ENCODE measurements around the gene FAM107B.
A peak's percentile ranks its signal among the peaks of the same experiment; 100 is the strongest.

Gene FAM107B

GRCh38 chr10:14687340-14687739, 87.4 kb downstream of the FAM107B start:
- no peak overlapping the region for H3K4me3 ChIP-seq (replicated peaks; ENCODE audit: low read depth, low read length)
- TF ChIP-seq, protein P1, sequence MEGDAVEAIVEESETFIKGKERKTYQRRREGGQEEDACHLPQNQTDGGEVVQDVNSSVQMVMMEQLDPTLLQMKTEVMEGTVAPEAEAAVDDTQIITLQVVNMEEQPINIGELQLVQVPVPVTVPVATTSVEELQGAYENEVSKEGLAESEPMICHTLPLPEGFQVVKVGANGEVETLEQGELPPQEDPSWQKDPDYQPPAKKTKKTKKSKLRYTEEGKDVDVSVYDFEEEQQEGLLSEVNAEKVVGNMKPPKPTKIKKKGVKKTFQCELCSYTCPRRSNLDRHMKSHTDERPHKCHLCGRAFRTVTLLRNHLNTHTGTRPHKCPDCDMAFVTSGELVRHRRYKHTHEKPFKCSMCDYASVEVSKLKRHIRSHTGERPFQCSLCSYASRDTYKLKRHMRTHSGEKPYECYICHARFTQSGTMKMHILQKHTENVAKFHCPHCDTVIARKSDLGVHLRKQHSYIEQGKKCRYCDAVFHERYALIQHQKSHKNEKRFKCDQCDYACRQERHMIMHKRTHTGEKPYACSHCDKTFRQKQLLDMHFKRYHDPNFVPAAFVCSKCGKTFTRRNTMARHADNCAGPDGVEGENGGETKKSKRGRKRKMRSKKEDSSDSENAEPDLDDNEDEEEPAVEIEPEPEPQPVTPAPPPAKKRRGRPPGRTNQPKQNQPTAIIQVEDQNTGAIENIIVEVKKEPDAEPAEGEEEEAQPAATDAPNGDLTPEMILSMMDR (IDR thresholded peaks at IDR 0.05; ENCODE audit: low read length, missing control alignments) = no peak
- DNase-seq (ENCODE audit: low read depth) = no peak

- no peak overlapping the region for H3K4me3 ChIP-seq (replicated peaks; ENCODE audit: low read depth, low read length)
- TF ChIP-seq, protein P1 (IDR thresholded peaks at IDR 0.05; ENCODE audit: low read length, missing control alignments) = no peak
- DNase-seq (ENCODE audit: low read depth) = no peak
Measured at GRCh38 chr10:14686356-14686755, 88.3 kb downstream of the FAM107B start.

DNA sequence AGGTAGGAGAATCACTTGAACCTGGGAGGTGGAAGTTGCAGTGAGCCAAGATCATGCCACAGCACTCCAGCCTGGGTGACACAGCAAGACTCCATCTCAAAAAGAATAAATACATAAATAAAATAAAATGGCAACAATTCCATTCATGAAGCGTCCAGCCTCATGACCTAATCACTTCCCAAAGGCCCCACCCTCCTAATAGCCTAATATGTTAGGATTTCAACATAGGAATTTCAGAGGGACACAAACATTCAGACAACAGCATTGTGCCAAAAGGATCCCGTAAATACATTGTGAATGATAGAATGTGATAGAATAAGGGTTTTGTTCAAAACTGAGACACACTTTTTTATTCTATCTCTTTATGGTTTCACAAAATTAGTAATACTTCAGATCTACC, 90.3 kb downstream of the FAM107B start:
- TF ChIP-seq, protein P1 (IDR thresholded peaks at IDR 0.05; ENCODE audit: low read length, missing control alignments) = no peak
- no peak overlapping the region for H3K4me3 ChIP-seq (replicated peaks; ENCODE audit: low read depth, low read length)
- DNase-seq (ENCODE audit: low read depth) = peak; percentile 10

GRCh38 chr10:14683256-14683655, 91.4 kb downstream of the FAM107B start:
- H3K4me3 ChIP-seq (replicated peaks; ENCODE audit: low read depth, low read length) = no peak overlapping the region
- TF ChIP-seq, protein P1 (IDR thresholded peaks at IDR 0.05; ENCODE audit: low read length, missing control alignments) = no peak
- DNase-seq (ENCODE audit: low read depth) = peak; percentile 32

DNA sequence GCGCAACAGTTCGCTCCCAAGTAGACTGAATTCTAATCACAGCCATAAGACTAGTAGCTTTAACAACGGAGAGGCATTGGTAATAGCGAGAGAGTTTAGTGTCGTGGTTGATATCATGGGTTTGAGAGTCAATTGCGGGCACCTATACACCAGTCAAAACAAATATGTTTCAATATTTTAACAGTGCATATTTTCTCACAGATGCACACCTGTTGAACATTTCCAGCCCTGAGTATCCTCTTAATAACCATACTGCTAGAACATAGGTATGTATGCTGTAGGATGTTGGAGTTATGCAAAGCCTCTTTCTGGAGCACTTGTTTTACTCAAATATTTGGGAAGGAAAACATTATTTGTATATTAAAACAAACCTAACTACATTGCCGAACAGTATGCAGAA, 92.9 kb downstream of the FAM107B start:
- DNase-seq (ENCODE audit: low read depth) = no peak
- TF ChIP-seq, protein P1 (IDR thresholded peaks at IDR 0.05; ENCODE audit: low read length, missing control alignments) = no peak
- H3K4me3 ChIP-seq (replicated peaks; ENCODE audit: low read depth, low read length) = no peak overlapping the region

GRCh38 chr10:14681305-14681704, 93.4 kb downstream of the FAM107B start:
- DNase-seq (ENCODE audit: low read depth) = no peak
- TF ChIP-seq, protein P1 (IDR thresholded peaks at IDR 0.05; ENCODE audit: low read length, missing control alignments) = no peak

DNA sequence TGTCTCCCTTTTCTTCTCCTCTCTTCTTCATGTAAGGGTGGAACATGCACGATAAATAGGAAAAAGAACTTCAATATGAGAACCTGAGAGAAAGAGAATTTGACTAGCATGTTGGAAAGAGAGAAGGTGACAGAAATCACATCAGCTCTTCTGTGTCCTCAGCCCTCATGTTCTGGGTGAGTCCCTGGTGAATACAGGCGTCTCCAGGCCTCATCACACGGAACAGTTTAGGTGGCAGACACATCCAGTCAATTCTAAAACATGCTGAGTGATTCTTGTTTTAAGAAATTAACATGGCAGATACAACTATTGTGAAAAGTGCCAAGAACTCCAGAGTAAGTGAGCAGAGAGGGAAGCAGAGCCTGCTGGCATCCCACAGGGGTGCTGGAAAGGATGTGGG, 96.1 kb downstream of the FAM107B start:
- TF ChIP-seq, protein P1 (IDR thresholded peaks at IDR 0.05; ENCODE audit: low read length, missing control alignments) = no peak

More at GRCh38 chr10:14681305-14681704, 93.4 kb downstream of the FAM107B start:
- no peak overlapping the region for H3K4me3 ChIP-seq (replicated peaks; ENCODE audit: low read depth, low read length)

More for the DNA sequence above, 96.1 kb downstream of the FAM107B start:
- no peak for DNase-seq (ENCODE audit: low read depth)
- no peak overlapping the region for H3K4me3 ChIP-seq (replicated peaks; ENCODE audit: low read depth, low read length)

Measured in fibroblast of pulmonary artery (primary cell).